GM13977 (cell line): ENCODE measurements around the gene IL6R.

ENCODE experiments used
- DNase-seq: peaks from one replicate; pipeline ENCODE4 v3.0.0; 2012; ENCODE audit warnings: low spot score
- in situ Hi-C: fragments of 300-500 bp; cut with MboI; formaldehyde crosslinking; loops from one replicate; pipeline ENCODE4 v1.12.0; 2022; ENCODE audit warnings: low sequenced_read_pairs, low pct_unique_long_range_greater_than_20kb, mixed read lengths, inconsistent platforms; ENCODE audit not compliant: unreplicated experiment
- TF ChIP-seq, protein P1 (sequence below): IDR thresholded peaks from 2 replicates; pipeline ENCODE4 v1.5.1; 2012; ENCODE audit warnings: mild to moderate bottlenecking, control low read depth; ENCODE audit not compliant: insufficient read depth; ENCODE audit errors: extremely low read depth, missing control alignments

IL6R gene

DNA sequence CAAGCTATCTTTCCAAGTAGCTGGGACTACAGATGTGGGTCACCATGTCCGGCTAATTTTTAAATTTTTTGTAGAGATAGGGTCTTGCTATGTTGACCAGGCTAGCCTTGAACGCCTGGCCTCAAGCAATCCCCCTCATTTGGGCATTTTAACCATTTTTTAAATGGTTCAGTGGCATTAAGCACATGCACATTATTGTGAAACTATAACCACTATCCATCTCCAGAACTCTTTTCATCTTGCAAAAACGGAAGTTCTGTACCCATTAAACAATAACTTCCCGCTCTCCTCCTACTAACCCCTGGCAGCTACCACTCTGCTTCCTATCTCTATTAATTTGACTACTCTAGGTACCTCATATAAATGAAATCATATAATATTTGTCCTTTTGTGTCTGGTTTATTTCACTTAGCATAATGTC lies 4.8 kb upstream of the IL6R start:
- in situ Hi-C loops: no loop called here
- no peak for DNase-seq
- TF ChIP-seq, protein P1, sequence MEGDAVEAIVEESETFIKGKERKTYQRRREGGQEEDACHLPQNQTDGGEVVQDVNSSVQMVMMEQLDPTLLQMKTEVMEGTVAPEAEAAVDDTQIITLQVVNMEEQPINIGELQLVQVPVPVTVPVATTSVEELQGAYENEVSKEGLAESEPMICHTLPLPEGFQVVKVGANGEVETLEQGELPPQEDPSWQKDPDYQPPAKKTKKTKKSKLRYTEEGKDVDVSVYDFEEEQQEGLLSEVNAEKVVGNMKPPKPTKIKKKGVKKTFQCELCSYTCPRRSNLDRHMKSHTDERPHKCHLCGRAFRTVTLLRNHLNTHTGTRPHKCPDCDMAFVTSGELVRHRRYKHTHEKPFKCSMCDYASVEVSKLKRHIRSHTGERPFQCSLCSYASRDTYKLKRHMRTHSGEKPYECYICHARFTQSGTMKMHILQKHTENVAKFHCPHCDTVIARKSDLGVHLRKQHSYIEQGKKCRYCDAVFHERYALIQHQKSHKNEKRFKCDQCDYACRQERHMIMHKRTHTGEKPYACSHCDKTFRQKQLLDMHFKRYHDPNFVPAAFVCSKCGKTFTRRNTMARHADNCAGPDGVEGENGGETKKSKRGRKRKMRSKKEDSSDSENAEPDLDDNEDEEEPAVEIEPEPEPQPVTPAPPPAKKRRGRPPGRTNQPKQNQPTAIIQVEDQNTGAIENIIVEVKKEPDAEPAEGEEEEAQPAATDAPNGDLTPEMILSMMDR: no peak

DNA sequence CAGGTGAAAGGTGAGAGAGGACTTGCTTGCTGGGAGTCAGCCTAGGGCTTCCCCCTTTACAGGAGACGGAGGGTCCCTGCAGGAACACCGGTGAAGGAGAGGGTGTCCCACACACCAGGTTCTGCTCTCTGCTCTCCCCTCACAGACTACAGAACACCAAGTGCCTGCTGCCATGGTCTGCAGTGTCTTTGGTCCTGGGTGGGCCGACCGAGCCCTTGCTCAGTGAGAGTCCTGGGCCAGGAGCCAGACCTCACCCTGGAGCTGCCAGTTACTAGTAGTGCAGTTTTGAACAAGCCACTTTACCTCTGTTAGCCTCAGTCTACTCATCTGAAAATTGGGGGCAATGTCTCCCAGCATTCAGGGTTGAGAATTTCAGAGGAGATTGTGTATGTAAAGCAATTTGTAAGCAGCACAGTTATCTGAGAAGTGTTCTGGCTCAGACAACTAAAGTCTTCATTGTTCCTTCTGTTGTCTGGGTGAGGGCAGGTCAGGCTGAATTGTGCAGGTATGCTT lies 2.7 kb upstream of the IL6R start:
- TF ChIP-seq, protein P1: no peak
- in situ Hi-C loops: no loop called here
- DNase-seq: no peak

DNA sequence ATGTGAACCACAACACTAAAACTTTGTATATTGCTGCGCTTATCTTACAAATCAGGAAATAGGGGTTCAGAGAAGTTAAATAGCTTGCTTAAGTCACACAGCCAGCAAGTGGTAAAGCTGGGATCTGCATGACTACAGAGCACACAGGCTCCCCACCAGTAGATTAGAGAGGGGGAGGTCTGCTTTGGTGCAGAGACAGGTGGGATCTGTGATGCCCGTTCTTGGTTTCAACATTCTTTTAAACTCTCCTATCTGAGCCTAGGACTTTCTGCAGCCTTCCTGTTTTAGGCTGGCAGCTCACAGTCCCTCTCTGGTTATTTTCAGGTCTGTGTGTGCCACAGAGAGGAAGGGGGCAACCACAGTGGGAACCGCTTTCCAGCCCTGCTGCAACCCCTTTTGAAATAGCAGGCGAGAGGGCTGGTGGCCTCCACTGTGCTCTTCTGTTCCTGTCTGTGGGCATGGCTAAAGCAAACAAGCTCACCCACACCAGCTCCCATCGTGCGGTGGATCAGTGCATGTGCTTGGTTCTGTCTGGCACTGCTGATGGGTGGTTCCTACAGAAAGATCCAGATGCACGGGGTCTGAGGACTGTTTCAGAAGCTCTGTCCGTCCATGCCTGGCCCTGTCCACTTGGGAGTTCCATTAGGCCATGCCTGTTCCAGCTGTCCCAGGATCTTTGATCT lies 1.7 kb upstream of the IL6R start:
- TF ChIP-seq, protein P1: no peak
- in situ Hi-C loops: no loop called here
- DNase-seq: no peak

DNA sequence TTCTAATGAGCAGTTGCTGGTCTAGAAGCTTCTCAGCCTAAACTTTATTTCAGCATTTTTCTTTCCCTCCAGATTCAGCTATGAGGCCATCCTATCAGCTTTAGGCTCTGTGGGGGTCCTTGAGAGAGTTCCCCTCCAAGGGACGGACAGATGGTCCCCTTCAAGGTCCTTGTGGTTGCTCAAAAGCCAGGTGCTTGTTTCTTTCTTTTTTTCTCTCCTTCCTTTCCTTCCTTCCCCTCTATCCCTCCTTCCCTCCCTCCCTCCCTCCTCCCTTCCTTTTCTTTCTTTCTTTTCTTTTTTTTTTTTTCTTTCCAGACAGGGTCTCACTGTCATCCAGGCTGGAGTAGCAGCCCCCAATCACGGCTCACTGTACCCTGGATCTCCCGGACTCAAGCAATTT lies 1.2 kb upstream of the IL6R start:
- DNase-seq: no peak
- TF ChIP-seq, protein P1: no peak
- in situ Hi-C loops: no loop called here

DNA sequence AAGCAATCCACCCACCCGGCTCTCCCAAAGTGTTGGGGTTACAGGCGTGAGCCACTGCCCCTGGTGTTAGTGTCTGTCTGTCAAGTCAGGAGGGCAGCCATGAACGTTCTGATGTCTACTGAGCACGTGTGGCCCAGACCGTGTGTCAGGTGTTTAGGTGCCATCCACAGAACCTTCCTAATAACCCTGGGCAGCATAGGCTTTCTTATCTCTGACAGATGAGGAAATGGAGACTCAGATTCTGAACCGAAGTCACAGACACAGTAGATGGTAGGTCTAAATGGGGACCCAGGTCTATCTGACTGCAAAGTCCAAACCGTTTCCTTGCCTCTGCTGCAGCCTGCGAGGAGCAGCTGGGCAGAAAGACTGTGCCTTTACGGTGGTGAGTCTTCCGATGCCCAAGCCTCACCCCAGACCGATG lies 622 bp upstream of the IL6R start:
- DNase-seq: no peak
- TF ChIP-seq, protein P1: no peak
- in situ Hi-C loops: no loop called here

DNA sequence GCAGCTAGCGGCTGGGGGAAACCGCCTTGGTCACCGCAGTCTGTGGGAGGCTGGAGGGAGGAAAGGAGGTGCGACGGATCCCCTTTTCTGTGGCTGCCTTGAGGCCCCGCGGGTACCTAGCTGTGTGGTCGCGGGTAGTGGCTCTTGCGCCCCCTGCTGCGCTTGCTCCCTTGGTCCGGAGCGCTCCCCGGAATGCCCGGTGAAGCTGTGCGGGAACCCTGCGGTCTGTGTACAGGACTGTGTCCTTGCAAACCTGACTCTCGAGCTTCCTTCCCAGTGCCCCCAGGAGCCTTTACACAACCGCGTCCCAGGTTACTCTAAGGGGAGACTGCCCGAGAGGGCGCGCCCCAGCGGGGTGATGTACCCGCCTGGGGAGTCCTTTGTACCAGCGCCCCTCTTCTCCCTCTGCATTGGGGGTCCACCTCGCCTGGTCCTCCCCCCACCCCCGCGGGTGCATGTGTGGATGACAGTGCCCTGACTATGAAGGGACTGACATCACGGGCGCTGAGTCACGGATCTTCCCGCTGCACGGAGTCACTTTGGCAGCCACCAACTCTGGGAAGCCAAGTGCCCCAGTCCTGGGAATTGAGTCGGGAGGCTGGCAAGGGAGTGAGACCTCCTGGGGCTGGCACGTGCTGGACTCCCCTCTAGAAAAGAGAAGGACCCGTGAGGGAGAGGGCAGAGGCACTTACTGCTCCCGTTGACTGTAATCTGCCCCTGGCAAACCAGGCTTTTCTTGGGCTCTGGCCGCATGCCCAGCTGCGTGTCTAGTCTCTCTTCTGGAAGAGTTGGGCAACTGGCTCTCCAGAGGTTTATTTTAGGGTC lies 816 bp downstream of the IL6R start:
- in situ Hi-C loops: no loop called here
- DNase-seq: no peak
- TF ChIP-seq, protein P1: peak; percentile 56
